Adrenal gland (tissue), 5 donors: ENCODE results near the gene FADD.

Experiments
- POLR2A ChIP-seq, 2 donors: fragments of 450-650 bp; IDR thresholded peaks; one replicate each; pipeline ENCODE4 v1.6.1; 2017; ENCODE audit warnings: antibody characterized with exemption in 2 of 2, mild to moderate bottlenecking in 2 of 2, moderate library complexity in 1 of 2
- TF ChIP-seq, protein P1 (sequence below), 6 experiments: fragments of 450-650 bp in 4 of 6; fragments of 200-600 bp in 2 of 6; sonication (generic) in 1 of 6; IDR thresholded peaks; 1 replicate in 5 of 6; 2 replicates in 1 of 6; pipeline versions ENCODE4 v1.5.1 to v1.8.0; 2016 to 2021; ENCODE audit warnings: antibody characterized with exemption in 6 of 6, mild to moderate bottlenecking in 2 of 6, moderate library complexity in 1 of 6
- donor health status: DM: no; HTN: no; CAD: no.

- TF ChIP-seq, protein P1, sequence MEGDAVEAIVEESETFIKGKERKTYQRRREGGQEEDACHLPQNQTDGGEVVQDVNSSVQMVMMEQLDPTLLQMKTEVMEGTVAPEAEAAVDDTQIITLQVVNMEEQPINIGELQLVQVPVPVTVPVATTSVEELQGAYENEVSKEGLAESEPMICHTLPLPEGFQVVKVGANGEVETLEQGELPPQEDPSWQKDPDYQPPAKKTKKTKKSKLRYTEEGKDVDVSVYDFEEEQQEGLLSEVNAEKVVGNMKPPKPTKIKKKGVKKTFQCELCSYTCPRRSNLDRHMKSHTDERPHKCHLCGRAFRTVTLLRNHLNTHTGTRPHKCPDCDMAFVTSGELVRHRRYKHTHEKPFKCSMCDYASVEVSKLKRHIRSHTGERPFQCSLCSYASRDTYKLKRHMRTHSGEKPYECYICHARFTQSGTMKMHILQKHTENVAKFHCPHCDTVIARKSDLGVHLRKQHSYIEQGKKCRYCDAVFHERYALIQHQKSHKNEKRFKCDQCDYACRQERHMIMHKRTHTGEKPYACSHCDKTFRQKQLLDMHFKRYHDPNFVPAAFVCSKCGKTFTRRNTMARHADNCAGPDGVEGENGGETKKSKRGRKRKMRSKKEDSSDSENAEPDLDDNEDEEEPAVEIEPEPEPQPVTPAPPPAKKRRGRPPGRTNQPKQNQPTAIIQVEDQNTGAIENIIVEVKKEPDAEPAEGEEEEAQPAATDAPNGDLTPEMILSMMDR (IDR thresholded peaks at IDR 0.05): no peak
- TF ChIP-seq POLR2A (IDR thresholded peaks at IDR 0.05): no peak
Measured at GRCh38 chr11:70205766-70206165, 2.7 kb downstream of the FADD start.
